B cell (primary cell): ENCODE measurements around the gene PDLIM7. TPM values are rescaled to one million over a fixed set of nuclear protein-coding genes. Genes with fewer than 3 reads are reported as not detected.

Source experiments
- ATAC-seq: fragments of 200-7000 bp; cut with Tn5 transposase; one replicate; pipeline ENCODE4 v1.10.0; 2021; ENCODE audit warnings: low read depth, mild to moderate bottlenecking, moderate number of reproducible peaks, moderate library complexity
- CTCF ChIA-PET: fragments of 350-600 bp; sonication (Branson Sonifier 250); formaldehyde crosslinking; loops from one replicate; lab custom pipeline; 2021; ENCODE audit warnings: antibody characterized with exemption, inconsistent platforms; lab: Charles Lee
- POLR2A ChIA-PET: fragments of 350-600 bp; sonication (Branson Sonifier 250); formaldehyde crosslinking; loops from one replicate; lab custom pipeline; 2021; ENCODE audit warnings: antibody characterized with exemption; lab: Charles Lee
- DNase-seq: peaks from one replicate; pipeline ENCODE4 v3.0.0; 2013
- H2AFZ ChIP-seq: 2 replicates; pipeline ENCODE4 v1.6.1; 2012; ENCODE audit warnings: mild to moderate bottlenecking, low read depth, low read length; ENCODE audit not compliant: insufficient read depth, poor library complexity, severe bottlenecking
- H3K27ac ChIP-seq, 2 donors: 1 replicate in 1 of 2; 2 replicates in 1 of 2; pipeline ENCODE4 v1.5.1; 2012 to 2013; ENCODE audit warnings: low read length in 2 of 2, mild to moderate bottlenecking in 2 of 2, moderate library complexity in 1 of 2
- H3K27me3 ChIP-seq, 4 experiments: fragments of 200-600 bp in 1 of 4; sonication (generic) in 1 of 4; replicated peaks in 1 of 4; 1 replicate in 2 of 4; 2 replicates in 2 of 4; pipeline versions ENCODE4 v1.6.1 to v1.7.0; 2013 to 2016; ENCODE audit warnings: low read length in 3 of 4, mild to moderate bottlenecking in 2 of 4, mixed read lengths in 1 of 4, moderate library complexity in 1 of 4; ENCODE audit not compliant: insufficient read depth in 4 of 4, control insufficient read depth in 3 of 4; ENCODE audit errors: control extremely low read depth in 1 of 4
- H3K36me3 ChIP-seq, 2 experiments: replicated peaks in 1 of 2; 1 replicate in 1 of 2; 2 replicates in 1 of 2; pipeline versions ENCODE4 v1.6.1 to v1.7.1; 2013; ENCODE audit warnings: low read length in 1 of 2; ENCODE audit not compliant: insufficient read depth in 2 of 2, control insufficient read depth in 1 of 2; ENCODE audit errors: control extremely low read depth in 1 of 2, extremely low read depth in 1 of 2
- H3K4me1 ChIP-seq, 2 donors: fragments of 200-600 bp in 1 of 2; sonication (generic) in 1 of 2; 1 replicate in 1 of 2; 2 replicates in 1 of 2; pipeline versions ENCODE4 v1.5.1 to v1.6.1; 2013 to 2017; ENCODE audit warnings: low read length in 2 of 2; ENCODE audit not compliant: control insufficient read depth in 2 of 2, insufficient read depth in 2 of 2
- H3K4me2 ChIP-seq: replicated peaks from 2 replicates; pipeline ENCODE3; 2012; ENCODE audit warnings: mild to moderate bottlenecking, low read depth, low read length; ENCODE audit not compliant: poor library complexity, severe bottlenecking
- H3K4me3 ChIP-seq, 5 experiments: fragments of 200-600 bp in 1 of 5; sonication (generic) in 1 of 5; 1 replicate in 3 of 5; 2 replicates in 2 of 5; pipeline versions ENCODE4 v1.5.1 to v1.7.0; 2011 to 2016; ENCODE audit warnings: low read length in 4 of 5, mild to moderate bottlenecking in 4 of 5, low read depth in 2 of 5, control low read depth in 1 of 5, moderate library complexity in 1 of 5; ENCODE audit not compliant: insufficient read depth in 1 of 5; ENCODE audit errors: control extremely low read depth in 1 of 5, extremely low read depth in 1 of 5
- H3K79me2 ChIP-seq: fragments of 200-600 bp; sonication (generic); one replicate; pipeline ENCODE4 v1.6.0; 2016; ENCODE audit warnings: low read length; ENCODE audit not compliant: control insufficient read depth, insufficient read depth
- H3K9ac ChIP-seq: fragments of 200-600 bp; sonication (generic); 2 replicates; pipeline ENCODE4 v1.6.1; 2017; ENCODE audit warnings: mild to moderate bottlenecking, low read length, moderate library complexity
- H3K9me3 ChIP-seq, 3 donors: one replicate each; pipeline versions ENCODE4 v1.6.1 to v1.7.1; 2013; ENCODE audit warnings: low read length in 2 of 3; ENCODE audit not compliant: control insufficient read depth in 2 of 3, insufficient read depth in 1 of 3; ENCODE audit errors: control extremely low read depth in 1 of 3
- H4K20me1 ChIP-seq: 2 replicates; pipeline ENCODE4 v1.6.0; 2012; ENCODE audit warnings: mild to moderate bottlenecking, low read length; ENCODE audit not compliant: insufficient read depth, control insufficient read depth, poor library complexity, severe bottlenecking
- H3K27ac Mint-ChIP-seq: one replicate; pipeline ENCODE4 v1.8.0; 2021; ENCODE audit warnings: mixed read lengths
- H3K27me3 Mint-ChIP-seq: one replicate; pipeline ENCODE4 v1.8.0; 2021; ENCODE audit warnings: mixed read lengths
- H3K4me1 Mint-ChIP-seq: one replicate; pipeline ENCODE4 v1.8.0; 2021; ENCODE audit warnings: mixed read lengths
- H3K4me3 Mint-ChIP-seq: one replicate; pipeline ENCODE4 v1.8.0; 2021; ENCODE audit warnings: mixed read lengths
- H3K9me3 Mint-ChIP-seq: one replicate; pipeline ENCODE4 v1.8.0; 2022; ENCODE audit warnings: mixed read lengths; ENCODE audit not compliant: insufficient read depth
- CTCF ChIP-seq: fragments of 200-600 bp; IDR thresholded peaks from one replicate; pipeline ENCODE4 v1.8.0; 2022; ENCODE audit warnings: antibody characterized with exemption, mild to moderate bottlenecking
- EZH2 ChIP-seq: IDR thresholded peaks from 2 replicates; pipeline ENCODE4 v1.6.1; 2012; ENCODE audit warnings: borderline replicate concordance, low read depth, mild to moderate bottlenecking, moderate library complexity, low read length; ENCODE audit not compliant: insufficient read depth, poor library complexity, severe bottlenecking
- WGBS: methylation state at CpG from one replicate; pipeline ENCODE4 v1.1.5; 2013; ENCODE audit warnings: missing lambda C conversion rate; ENCODE audit not compliant: insufficient coverage; 5-methylcytosine and 5-hydroxymethylcytosine counted together
- intact Hi-C: fragments of 100-400 bp; cut with micrococcal nuclease; formaldehyde crosslinking; loops from one replicate; pipeline ENCODE4 v1.10.0; 2022
- polyA plus RNA-seq: library from polyadenylated mRNA; depleted of rRNA; stranded (reverse); fragments of >200 nt; gene quantifications from 2 replicates; pipeline ENCODE4 v1.2.3, GENCODE V29; 2012
- total RNA-seq, 2 donors: library from RNA; stranded (reverse); fragments of 120-200 nt in 1 of 2; gene quantifications; 1 replicate in 1 of 2; 2 replicates in 1 of 2; pipeline versions ENCODE4 v1.2.3 to v1.2.4, GENCODE V29; 2013 to 2022

Gene PDLIM7
- total and polyA plus RNA-seq, 2 donors (not counting 1 experiment from before 2014, with no cell fraction given) = 23.9 to 25.8 TPM

- Histone ChIP-seq H2AFZ (no peak overlapping the region), H3K4me2 (peak overlapping the region; percentile 87), H3K4me1 (peaks cover 19 to 37% of the 10 kb centered on the region in 2 donors), H3K36me3 (peaks cover 0 to 57% of the 10 kb centered on the region in 2 experiments), H3K9me3 (no peaks in the 10 kb centered on the region), H3K79me2 (peaks cover 57% of the 10 kb centered on the region), H3K27ac (no peak overlapping the region), H3K27me3 (no peaks in the 10 kb centered on the region), H4K20me1 (peaks cover 19% of the 10 kb centered on the region), H3K9ac (no peak overlapping the region), H3K4me3 (peak overlapping the region in 3 of 5 experiments; percentile 88 to 96 (median 89))
- POLR2A ChIA-PET = interaction anchor here (1.0 to 1.3 kb wide), 2 partner anchors 16 to 164 kb away, joined by 3 read pairs; partner anchors contain the start of gene LMAN2
- 84% methylated on average over 6 of the region's 7 CpGs for WGBS
- H3K27ac Mint-ChIP-seq = peak overlapping the region; percentile 5
- DNase-seq (peak; percentile 14), ATAC-seq (no peak)
- H3K4me3 Mint-ChIP-seq = peak overlapping the region; percentile 91
- TF ChIP-seq EZH2 (no peak), CTCF (no peak)
- peaks cover 50% of the 10 kb centered on the region for H3K4me1 Mint-ChIP-seq
- no peaks in the 10 kb centered on the region for H3K27me3 Mint-ChIP-seq
- CTCF ChIA-PET = interaction anchor here (0.7 to 2.3 kb wide), 6 partner anchors 8 to 204 kb away, joined by 3 to 17 read pairs (median 4); partner anchors contain the start of gene MXD3
- intact Hi-C loops = no loop called here
- no peaks in the 10 kb centered on the region for H3K9me3 Mint-ChIP-seq
Observed at GRCh38 chr5:177515580-177515979, 18.2 kb upstream of the PDLIM7 start.

GRCh38 chr5:177514541-177514940 is 17.1 kb upstream of the PDLIM7 start:
- no peaks in the 10 kb centered on the region for H3K27me3 ChIP-seq
- peaks cover 0 to 49% of the 10 kb centered on the region in 2 experiments for H3K36me3 ChIP-seq
- H3K4me3 ChIP-seq = no peak overlapping the region
- Mint-ChIP-seq H3K27ac (no peak overlapping the region), H3K4me1 (peaks cover 53% of the 10 kb centered on the region), H3K27me3 (no peaks in the 10 kb centered on the region), H3K4me3 (no peak overlapping the region), H3K9me3 (no peaks in the 10 kb centered on the region)
- 98% methylated on average over 11 of the region's 11 CpGs for WGBS
- peaks cover 27 to 47% of the 10 kb centered on the region in 2 donors for H3K4me1 ChIP-seq
- no peak overlapping the region for H3K9ac ChIP-seq
- H3K27ac ChIP-seq = no peak overlapping the region
- POLR2A ChIA-PET = interaction anchor here (0.5 kb wide), 1 partner anchor 977 kb away, joined by 3 read pairs; the partner anchor contains the start of gene RNF44
- no peak overlapping the region for H3K4me2 ChIP-seq
- DNase-seq (no peak), ATAC-seq (no peak)
- TF ChIP-seq EZH2 (no peak), CTCF (no peak)
- H3K9me3 ChIP-seq = no peaks in the 10 kb centered on the region
- peaks cover 13% of the 10 kb centered on the region for H4K20me1 ChIP-seq
- CTCF ChIA-PET = no interaction called here
- H3K79me2 ChIP-seq = peaks cover 63% of the 10 kb centered on the region
- intact Hi-C loops = no loop called here
- no peak overlapping the region for H2AFZ ChIP-seq
